ENCODE measurements around the gene MSL3B.

Gene MSL3B

DNA sequence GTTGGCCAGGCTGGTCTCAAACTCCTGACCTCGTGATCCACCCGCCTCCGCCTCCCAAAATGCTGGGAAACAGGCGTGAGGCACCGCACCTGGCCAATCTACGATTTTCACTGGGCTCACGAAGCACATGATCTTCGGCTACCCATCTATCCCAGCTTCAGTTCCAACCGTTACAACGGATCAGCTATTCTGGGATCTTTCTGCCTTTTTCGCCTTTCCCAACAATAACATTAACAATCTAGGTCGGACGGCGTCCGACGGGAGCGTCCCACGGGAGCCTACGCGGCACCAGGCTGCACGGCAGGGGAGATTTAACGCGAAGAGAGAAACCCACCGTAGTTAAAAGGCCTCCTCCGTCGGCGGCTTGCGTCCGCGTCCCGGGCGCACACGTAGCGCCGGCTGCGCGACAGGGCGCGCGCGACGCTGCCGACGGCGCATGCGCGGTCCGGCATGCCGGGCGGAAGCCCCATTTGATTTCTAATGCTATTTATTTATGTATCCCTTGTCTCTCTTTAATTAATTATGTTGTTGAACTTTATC is at the start of gene MSL3B:
Gene MSL3B, minus strand, starts transcription at position 394 of the 540 bp plus-strand sequence.
- 22% methylated on average over 34 of the region's 50 CpGs for WGBS (ENCODE audit: insufficient coverage)
- Histone ChIP-seq H3K27me3 (ENCODE audit: control insufficient read depth in 2 of 2, insufficient read depth in 2 of 2, low read length in 2 of 2) (peaks cover 3 to 6% of the 10 kb centered on the region in 2 donors), H3K4me3 (replicated peaks in 1 of 3; ENCODE audit: low read depth in 2 of 3, low read length in 3 of 3) (peak within 1 kb of the TSS; percentile 40 to 78 (median 43)), H3K27ac (ENCODE audit: low read depth in 1 of 2, low read length in 2 of 2) (no peak within 1 kb of the TSS), H3K79me2 (ENCODE audit: insufficient read depth, low read length) (no peaks in the 10 kb centered on the region), H3K9ac (ENCODE audit: insufficient read depth, low read length, poor library complexity, severe bottlenecking) (peak within 1 kb of the TSS; percentile 63), H3K36me3 (replicated peaks in 1 of 2; ENCODE audit: control insufficient read depth in 1 of 2, insufficient read depth in 2 of 2, low read length in 2 of 2) (no peaks in the 10 kb centered on the region), H3K9me3 (replicated peaks in 1 of 2; ENCODE audit: control insufficient read depth in 1 of 2, insufficient read depth in 1 of 2, low read length in 2 of 2) (peaks cover 5 to 6% of the 10 kb centered on the region in 2 donors), H2AFZ (ENCODE audit: insufficient read depth, low read depth, low read length, poor library complexity, severe bottlenecking) (peak within 1 kb of the TSS; percentile 85), H3K4me1 (ENCODE audit: control insufficient read depth in 1 of 2, insufficient read depth in 2 of 2, low read length in 2 of 2) (peaks cover 4 to 13% of the 10 kb centered on the region in 2 donors), H3K4me2 (replicated peaks; ENCODE audit: extremely low read depth, low read length, poor library complexity, severe bottlenecking) (peak within 1 kb of the TSS; percentile 70), H4K20me1 (ENCODE audit: insufficient read depth, low read length) (no peaks in the 10 kb centered on the region)
- H3K4me3 Mint-ChIP-seq = peak within 1 kb of the TSS; percentile 83 to 94
- intact Hi-C loops (cut with micrococcal nuclease) = no loop called here
- H3K4me1 Mint-ChIP-seq = peaks cover 17% of the 10 kb centered on the region
- TF ChIP-seq, protein P1, sequence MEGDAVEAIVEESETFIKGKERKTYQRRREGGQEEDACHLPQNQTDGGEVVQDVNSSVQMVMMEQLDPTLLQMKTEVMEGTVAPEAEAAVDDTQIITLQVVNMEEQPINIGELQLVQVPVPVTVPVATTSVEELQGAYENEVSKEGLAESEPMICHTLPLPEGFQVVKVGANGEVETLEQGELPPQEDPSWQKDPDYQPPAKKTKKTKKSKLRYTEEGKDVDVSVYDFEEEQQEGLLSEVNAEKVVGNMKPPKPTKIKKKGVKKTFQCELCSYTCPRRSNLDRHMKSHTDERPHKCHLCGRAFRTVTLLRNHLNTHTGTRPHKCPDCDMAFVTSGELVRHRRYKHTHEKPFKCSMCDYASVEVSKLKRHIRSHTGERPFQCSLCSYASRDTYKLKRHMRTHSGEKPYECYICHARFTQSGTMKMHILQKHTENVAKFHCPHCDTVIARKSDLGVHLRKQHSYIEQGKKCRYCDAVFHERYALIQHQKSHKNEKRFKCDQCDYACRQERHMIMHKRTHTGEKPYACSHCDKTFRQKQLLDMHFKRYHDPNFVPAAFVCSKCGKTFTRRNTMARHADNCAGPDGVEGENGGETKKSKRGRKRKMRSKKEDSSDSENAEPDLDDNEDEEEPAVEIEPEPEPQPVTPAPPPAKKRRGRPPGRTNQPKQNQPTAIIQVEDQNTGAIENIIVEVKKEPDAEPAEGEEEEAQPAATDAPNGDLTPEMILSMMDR (IDR thresholded peaks at IDR 0.05) = no peak
- peak within 1 kb of the TSS in 3 of 7 donors; percentile 54 to 79 (median 79) for H3K27ac Mint-ChIP-seq
- peak; percentile 22 to 44 (median 41) for DNase-seq
- H3K9me3 Mint-ChIP-seq = peaks cover 6 to 27% (median 19%) of the 10 kb centered on the region in 7 donors
- peaks cover 11 to 19% (median 13%) of the 10 kb centered on the region in 3 donors for H3K27me3 Mint-ChIP-seq (ENCODE audit: low read depth in 3 of 3)
- no peaks in the 10 kb centered on the region for H3K36me3 Mint-ChIP-seq

DNA sequence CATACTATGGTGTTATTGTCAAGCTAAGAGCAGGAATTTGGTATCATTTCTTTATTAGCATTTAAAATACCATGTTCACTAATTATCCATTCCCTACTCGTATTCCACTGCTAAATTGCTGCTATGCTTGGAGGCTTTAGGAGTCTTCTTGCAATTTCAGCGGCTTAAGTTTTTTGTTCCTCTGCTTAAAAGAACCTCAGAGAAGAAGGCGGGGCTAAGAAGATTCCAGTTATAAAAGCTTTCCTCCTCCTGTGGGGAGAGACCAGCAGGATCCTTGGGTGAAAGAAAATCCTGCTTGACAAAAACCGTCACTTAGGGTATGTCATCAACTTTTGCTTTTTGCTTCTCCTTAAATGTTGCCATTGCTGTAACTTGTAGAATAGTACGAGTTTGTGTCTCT is 48.9 kb upstream of the MSL3B start, which contains the start of gene TRPM8:
Gene TRPM8, plus strand, starts transcription at position 258 of the 400 bp plus-strand sequence. CDS start 9,165 bp downstream, outside the sequence.
- H3K4me3 ChIP-seq (replicated peaks in 1 of 3; ENCODE audit: low read depth in 2 of 3, low read length in 3 of 3) = no peak within 1 kb of the TSS
- no peaks in the 10 kb centered on the region for H3K4me1 ChIP-seq (ENCODE audit: control insufficient read depth in 1 of 2, insufficient read depth in 2 of 2, low read length in 2 of 2)
- no peaks in the 10 kb centered on the region for H3K36me3 ChIP-seq (replicated peaks in 1 of 2; ENCODE audit: control insufficient read depth in 1 of 2, insufficient read depth in 2 of 2, low read length in 2 of 2)
- Mint-ChIP-seq H3K36me3 (no peaks in the 10 kb centered on the region), H3K4me3 (no peak within 1 kb of the TSS), H3K9me3 (peaks cover 0 to 3% (median 0%) of the 10 kb centered on the region in 7 donors), H3K4me1 (no peaks in the 10 kb centered on the region), H3K27ac (no peak within 1 kb of the TSS), H3K27me3 (ENCODE audit: low read depth in 3 of 3) (peaks cover 1 to 15% (median 3%) of the 10 kb centered on the region in 3 donors)
- H3K9me3 ChIP-seq (replicated peaks in 1 of 2; ENCODE audit: control insufficient read depth in 1 of 2, insufficient read depth in 1 of 2, low read length in 2 of 2) = no peaks in the 10 kb centered on the region
- H3K4me2 ChIP-seq (replicated peaks; ENCODE audit: extremely low read depth, low read length, poor library complexity, severe bottlenecking) = no peak within 1 kb of the TSS
- H3K79me2 ChIP-seq (ENCODE audit: insufficient read depth, low read length) = no peaks in the 10 kb centered on the region
- peaks cover 0 to 3% of the 10 kb centered on the region in 2 donors for H3K27me3 ChIP-seq (ENCODE audit: control insufficient read depth in 2 of 2, insufficient read depth in 2 of 2, low read length in 2 of 2)
- WGBS (ENCODE audit: insufficient coverage) = 50% methylated on average over 1 of the region's 5 CpGs
- no peak within 1 kb of the TSS for H3K9ac ChIP-seq (ENCODE audit: insufficient read depth, low read length, poor library complexity, severe bottlenecking)
- no peak for DNase-seq
- H2AFZ ChIP-seq (ENCODE audit: insufficient read depth, low read depth, low read length, poor library complexity, severe bottlenecking) = no peak within 1 kb of the TSS
- TF ChIP-seq, protein P1 (IDR thresholded peaks at IDR 0.05) = no peak
- intact Hi-C loops (cut with micrococcal nuclease) = no loop called here
- H4K20me1 ChIP-seq (ENCODE audit: insufficient read depth, low read length) = no peaks in the 10 kb centered on the region
- H3K27ac ChIP-seq (ENCODE audit: low read depth in 1 of 2, low read length in 2 of 2) = no peak within 1 kb of the TSS
